ENCODE data around the gene MAP3K2.

The MAP3K2 gene

GRCh38 chr2:127278959-127279358 is 108.8 kb downstream of the MAP3K2 start:
- DNase-seq, result no peak

DNA sequence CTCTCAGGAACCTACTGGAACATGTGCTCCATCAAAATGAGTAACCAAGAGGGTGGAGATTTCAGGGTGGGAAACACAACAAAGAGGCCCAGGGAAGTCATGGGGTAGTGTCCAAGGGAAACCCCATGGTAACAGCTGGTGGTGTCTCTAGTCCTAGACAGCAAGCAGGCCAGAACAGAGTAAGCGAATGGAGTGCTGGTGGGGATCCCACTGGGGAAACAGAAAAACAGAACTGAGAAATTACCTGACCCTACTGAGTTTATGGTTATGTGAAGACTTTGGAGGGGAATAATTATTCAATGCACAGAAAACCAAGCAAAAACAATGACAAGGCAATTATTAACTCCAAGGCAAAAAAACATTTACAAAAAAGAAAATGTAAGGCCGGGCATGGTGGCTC is 110.7 kb downstream of the MAP3K2 start:
- DNase-seq, result no peak

GRCh38 chr2:127275789-127276188 is 112.0 kb downstream of the MAP3K2 start:
- no peak for DNase-seq

- DNase-seq, result no peak
Observed at GRCh38 chr2:127275356-127275755, 112.4 kb downstream of the MAP3K2 start.

GRCh38 chr2:127270663-127271062 is 117.1 kb downstream of the MAP3K2 start:
- DNase-seq, result no peak

DNA sequence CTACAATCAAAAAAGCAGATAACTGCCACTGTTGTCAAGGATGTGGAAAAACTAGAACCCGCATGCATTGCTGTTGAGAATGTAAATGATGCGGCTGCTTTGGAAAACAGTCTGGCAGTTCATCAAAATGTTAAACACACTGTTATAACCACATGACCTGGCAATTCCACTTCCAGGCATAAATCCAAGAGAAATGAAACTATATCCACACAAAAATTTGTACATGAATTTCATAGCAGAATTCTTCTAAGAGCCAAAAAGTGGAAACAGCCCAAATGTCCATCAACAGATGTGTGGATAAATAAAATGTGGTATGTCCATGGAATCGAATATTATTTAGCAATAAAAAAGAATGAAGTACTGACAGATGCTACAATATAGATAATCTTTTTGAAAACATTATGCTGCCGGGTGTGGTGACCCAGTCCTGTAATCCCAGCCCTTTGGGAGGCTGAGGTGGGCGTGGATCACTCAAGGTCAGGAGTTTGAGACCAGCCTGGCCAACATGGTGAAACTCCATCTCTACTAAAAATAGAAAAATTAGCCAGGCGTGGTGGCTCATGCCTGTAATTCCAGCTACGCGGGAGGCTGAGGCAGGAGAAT is 125.9 kb downstream of the MAP3K2 start:
- no peak for DNase-seq

GRCh38 chr2:127259355-127259754 is 128.4 kb downstream of the MAP3K2 start:
- no peak for DNase-seq

DNA sequence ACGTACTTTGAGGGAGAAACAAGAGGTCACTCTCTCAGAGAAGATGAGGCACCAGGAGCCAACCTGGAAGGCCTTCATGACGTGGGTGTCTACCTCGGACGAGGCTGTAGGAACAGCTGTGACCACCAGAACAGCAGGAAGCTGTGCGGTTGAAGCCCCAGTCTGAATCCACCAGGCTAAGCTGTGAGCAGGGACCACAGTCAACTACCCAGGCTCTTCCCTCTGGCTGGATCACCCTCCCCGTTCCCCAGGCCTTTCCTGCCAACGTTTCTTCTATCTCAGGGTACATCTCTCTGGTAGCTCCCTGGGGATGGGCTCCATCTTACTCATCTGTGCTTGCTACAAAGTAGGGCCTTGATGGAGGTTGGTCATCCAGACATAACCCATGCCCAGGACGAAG is 130.9 kb downstream of the MAP3K2 start:
- DNase-seq, result no peak

GRCh38 chr2:127256381-127256780 is 131.4 kb downstream of the MAP3K2 start:
- DNase-seq, result no peak

DNA sequence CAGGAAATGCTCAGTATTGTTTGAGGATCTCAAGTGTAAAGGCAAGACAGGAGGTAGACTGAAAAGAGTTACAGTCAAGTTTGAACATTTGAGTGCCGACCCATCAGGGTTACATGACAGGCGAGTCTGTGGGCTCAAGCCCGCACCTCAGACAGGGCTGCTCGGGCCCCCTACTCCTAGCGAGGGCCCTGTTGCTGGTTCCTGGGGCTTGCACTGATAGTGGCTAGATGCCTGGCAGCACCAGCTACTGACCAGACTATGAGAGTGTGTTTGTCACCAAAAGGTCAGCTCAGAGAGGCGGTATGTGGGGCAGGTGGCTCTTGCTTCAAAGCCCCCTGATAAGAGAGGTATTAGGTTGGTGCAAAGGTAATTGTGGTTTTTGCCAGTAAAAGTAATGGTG is 132.1 kb downstream of the MAP3K2 start:
- no peak for DNase-seq

DNA sequence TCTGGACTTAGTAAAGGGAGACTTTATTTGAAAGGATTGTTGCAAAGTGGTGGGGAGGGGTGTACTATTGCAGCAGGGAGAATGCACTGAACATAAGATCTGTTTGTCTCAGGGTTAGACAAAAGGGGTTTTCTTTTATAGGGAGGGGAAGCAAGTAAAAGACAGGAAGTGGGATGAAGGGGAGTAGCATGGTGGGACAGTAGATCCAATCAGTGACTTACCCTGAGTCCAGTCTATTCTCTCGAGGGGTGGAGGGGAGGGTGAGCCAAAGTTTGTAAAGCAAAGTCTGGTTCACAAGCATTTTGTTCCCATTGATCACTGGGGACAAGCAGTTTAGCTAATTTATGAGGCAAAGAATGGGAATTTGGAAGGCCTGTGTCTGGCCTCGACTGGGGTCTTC is 132.6 kb downstream of the MAP3K2 start:
- no peak for DNase-seq

DNA sequence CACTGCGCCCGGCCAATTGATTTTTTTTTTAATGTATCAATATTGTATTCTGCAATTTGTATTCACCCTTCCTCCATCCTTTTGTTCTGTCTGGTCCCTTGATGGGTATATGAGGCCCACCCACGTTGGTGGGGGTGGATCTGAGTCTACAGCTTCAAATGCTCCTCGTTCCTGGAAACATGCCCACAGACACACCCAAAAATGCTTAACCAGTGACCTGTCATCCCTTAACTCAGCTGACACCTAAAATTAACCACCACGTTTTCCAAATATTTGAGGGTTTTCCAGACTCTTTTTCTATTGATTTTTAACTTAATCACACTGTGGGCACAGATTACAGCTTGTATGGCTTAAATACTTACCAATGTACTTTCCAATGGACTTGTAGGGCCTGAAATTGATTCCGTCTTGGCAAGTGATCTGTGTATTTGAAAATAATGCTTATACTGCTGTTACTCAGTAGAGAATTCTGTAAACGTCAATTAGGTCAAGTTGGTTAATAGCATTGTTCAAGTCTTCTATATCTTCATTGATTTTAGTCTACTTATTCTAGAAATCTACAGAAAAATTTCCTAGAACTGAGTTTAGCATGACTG is 133.3 kb downstream of the MAP3K2 start:
- no peak for DNase-seq

Data from DMS153 (cell line).